Activated T-helper 1 cell treated with anti-CD3 and anti-CD28 coated beads, Interleukin-12 subunit alpha, Interleukin-12 subunit beta, Interleukin-2, Interleukin-4 antibody, amounts not matched to agents 30 ng/mL and 10 ng/mL and 1 ng/mL, durations not matched to agents 14 hours and 24 hours and 36 hours (primary cell): ENCODE data around the gene TPX2. TPM values are rescaled to one million over a fixed set of nuclear protein-coding genes. Genes with fewer than 3 reads are reported as not detected.
A peak's percentile ranks its signal among the peaks of the same experiment; 100 is the strongest.

Source experiments
- DNase-seq: peaks from one replicate; pipeline ENCODE4 v3.0.0; 2021; ENCODE audit warnings: low spot score
- H3K27ac Mint-ChIP-seq: one replicate; pipeline ENCODE4 v1.8.0; 2021; ENCODE audit warnings: mild to moderate bottlenecking, mixed read lengths
- H3K27me3 Mint-ChIP-seq: one replicate; pipeline ENCODE4 v1.8.0; 2022; ENCODE audit warnings: mild to moderate bottlenecking, moderate library complexity, mixed read lengths; ENCODE audit not compliant: insufficient read depth
- H3K36me3 Mint-ChIP-seq: one replicate; pipeline ENCODE4 v1.8.0; 2021; ENCODE audit warnings: low read depth, mixed read lengths
- H3K4me1 Mint-ChIP-seq: one replicate; pipeline ENCODE4 v1.8.0; 2021; ENCODE audit warnings: low read depth, mixed read lengths
- H3K4me3 Mint-ChIP-seq: one replicate; pipeline ENCODE4 v1.8.0; 2021; ENCODE audit warnings: mild to moderate bottlenecking, moderate library complexity, mixed read lengths
- H3K9me3 Mint-ChIP-seq: one replicate; pipeline ENCODE4 v1.8.0; 2021; ENCODE audit warnings: mixed read lengths
- intact Hi-C: fragments of 100-400 bp; cut with micrococcal nuclease; formaldehyde crosslinking; loops from one replicate; pipeline ENCODE4 v1.15.1; 2024
- total RNA-seq: library from RNA; stranded (reverse); gene quantifications from 2 replicates; pipeline ENCODE4 v1.2.3, GENCODE V29; 2022

Gene TPX2
- total RNA-seq, 1 donor from 2014 or later: 54.4 TPM

- no peaks in the 10 kb centered on the region for H3K27me3 Mint-ChIP-seq
- peak overlapping the region; percentile 83 for H3K27ac Mint-ChIP-seq
- peak overlapping the region; percentile 35 for H3K4me3 Mint-ChIP-seq
- peaks cover 49% of the 10 kb centered on the region for H3K36me3 Mint-ChIP-seq
- no peaks in the 10 kb centered on the region for H3K9me3 Mint-ChIP-seq
- no peak for DNase-seq
- H3K4me1 Mint-ChIP-seq: peaks cover 72% of the 10 kb centered on the region
- intact Hi-C loops: no loop called here
Measured at GRCh38 chr20:31700747-31701146, 38.3 kb upstream of the TPX2 start.

GRCh38 chr20:31701591-31701990 lies 37.5 kb upstream of the TPX2 start:
- Mint-ChIP-seq H3K4me1 (peaks cover 72% of the 10 kb centered on the region), H3K27ac (peak overlapping the region; percentile 90), H3K36me3 (peaks cover 55% of the 10 kb centered on the region), H3K9me3 (no peaks in the 10 kb centered on the region), H3K4me3 (peak overlapping the region; percentile 5), H3K27me3 (no peaks in the 10 kb centered on the region)
- intact Hi-C loops: no loop called here
- DNase-seq: no peak

GRCh38 chr20:31704225-31705119 lies 34.6 kb upstream of the TPX2 start:
- no peaks in the 10 kb centered on the region for H3K9me3 Mint-ChIP-seq
- DNase-seq: no peak
- no peak overlapping the region for H3K4me3 Mint-ChIP-seq
- intact Hi-C loops: no loop called here
- H3K4me1 Mint-ChIP-seq: peaks cover 74% of the 10 kb centered on the region
- peaks cover 63% of the 10 kb centered on the region for H3K36me3 Mint-ChIP-seq
- H3K27ac Mint-ChIP-seq: peak overlapping the region; percentile 29
- no peaks in the 10 kb centered on the region for H3K27me3 Mint-ChIP-seq

GRCh38 chr20:31705191-31705590 lies 33.9 kb upstream of the TPX2 start:
- H3K36me3 Mint-ChIP-seq: peaks cover 64% of the 10 kb centered on the region
- H3K27me3 Mint-ChIP-seq: no peaks in the 10 kb centered on the region
- peak overlapping the region; percentile 14 for H3K27ac Mint-ChIP-seq
- no peaks in the 10 kb centered on the region for H3K9me3 Mint-ChIP-seq
- intact Hi-C loops: no loop called here
- H3K4me1 Mint-ChIP-seq: peaks cover 73% of the 10 kb centered on the region
- no peak overlapping the region for H3K4me3 Mint-ChIP-seq
- DNase-seq: no peak

- no peaks in the 10 kb centered on the region for H3K9me3 Mint-ChIP-seq
- peak overlapping the region; percentile 68 for H3K27ac Mint-ChIP-seq
- H3K4me1 Mint-ChIP-seq: peaks cover 71% of the 10 kb centered on the region
- DNase-seq: no peak
- H3K4me3 Mint-ChIP-seq: peak overlapping the region; percentile 34
- no peaks in the 10 kb centered on the region for H3K27me3 Mint-ChIP-seq
- intact Hi-C loops: no loop called here
- H3K36me3 Mint-ChIP-seq: peaks cover 63% of the 10 kb centered on the region
Measured at GRCh38 chr20:31705598-31706597, 33.2 kb upstream of the TPX2 start.

GRCh38 chr20:31706607-31707257 lies 32.4 kb upstream of the TPX2 start:
- Mint-ChIP-seq H3K4me3 (peak overlapping the region; percentile 49), H3K36me3 (peaks cover 65% of the 10 kb centered on the region), H3K27ac (peak overlapping the region; percentile 68), H3K4me1 (peaks cover 73% of the 10 kb centered on the region), H3K9me3 (no peaks in the 10 kb centered on the region), H3K27me3 (no peaks in the 10 kb centered on the region)
- intact Hi-C loops: no loop called here
- no peak for DNase-seq

GRCh38 chr20:31707258-31707615 lies 31.9 kb upstream of the TPX2 start:
- peak overlapping the region; percentile 68 for H3K27ac Mint-ChIP-seq
- no peak for DNase-seq
- H3K9me3 Mint-ChIP-seq: no peaks in the 10 kb centered on the region
- peak overlapping the region; percentile 5 for H3K4me3 Mint-ChIP-seq
- intact Hi-C loops: no loop called here
- H3K27me3 Mint-ChIP-seq: no peaks in the 10 kb centered on the region
- peaks cover 66% of the 10 kb centered on the region for H3K36me3 Mint-ChIP-seq
- peaks cover 73% of the 10 kb centered on the region for H3K4me1 Mint-ChIP-seq

GRCh38 chr20:31707994-31708735 lies 30.9 kb upstream of the TPX2 start:
- DNase-seq: no peak
- no peaks in the 10 kb centered on the region for H3K9me3 Mint-ChIP-seq
- peaks cover 82% of the 10 kb centered on the region for H3K4me1 Mint-ChIP-seq
- intact Hi-C loops: no loop called here
- H3K4me3 Mint-ChIP-seq: peak overlapping the region; percentile 5
- H3K27ac Mint-ChIP-seq: no peak overlapping the region
- peaks cover 74% of the 10 kb centered on the region for H3K36me3 Mint-ChIP-seq
- H3K27me3 Mint-ChIP-seq: no peaks in the 10 kb centered on the region

GRCh38 chr20:31708736-31709534 lies 30.2 kb upstream of the TPX2 start:
- Mint-ChIP-seq H3K27ac (peak overlapping the region; percentile 65), H3K4me3 (peak overlapping the region; percentile 9), H3K9me3 (no peaks in the 10 kb centered on the region), H3K4me1 (peaks cover 89% of the 10 kb centered on the region), H3K36me3 (peaks cover 82% of the 10 kb centered on the region), H3K27me3 (no peaks in the 10 kb centered on the region)
- intact Hi-C loops: no loop called here
- DNase-seq: no peak

GRCh38 chr20:31709939-31710338 lies 29.2 kb upstream of the TPX2 start:
- H3K9me3 Mint-ChIP-seq: no peaks in the 10 kb centered on the region
- peak overlapping the region; percentile 16 for H3K4me3 Mint-ChIP-seq
- H3K36me3 Mint-ChIP-seq: peaks cover 84% of the 10 kb centered on the region
- intact Hi-C loops: no loop called here
- no peaks in the 10 kb centered on the region for H3K27me3 Mint-ChIP-seq
- DNase-seq: no peak
- H3K4me1 Mint-ChIP-seq: peaks cover 90% of the 10 kb centered on the region
- H3K27ac Mint-ChIP-seq: peak overlapping the region; percentile 21

- Mint-ChIP-seq H3K4me1 (peaks cover 89% of the 10 kb centered on the region), H3K27me3 (no peaks in the 10 kb centered on the region), H3K27ac (peak overlapping the region; percentile 62), H3K36me3 (peaks cover 85% of the 10 kb centered on the region), H3K9me3 (no peaks in the 10 kb centered on the region), H3K4me3 (peak overlapping the region; percentile 80)
- DNase-seq: no peak
- intact Hi-C loops: no loop called here
Measured at GRCh38 chr20:31710423-31711108, 28.5 kb upstream of the TPX2 start.
